OCI-M1 (cell line): ENCODE data around the gene PVALEF.

Experiments used
- DNase-seq: peaks from one replicate; lab custom pipeline; 2025; lab: John Stamatoyannopoulos, UW

PVALEF gene

GRCh38 chr17:81182596-81182995 is 17.3 kb downstream of the PVALEF start:
- DNase-seq: no peak

GRCh38 chr17:81183316-81183715 is 18.0 kb downstream of the PVALEF start:
- no peak for DNase-seq

GRCh38 chr17:81183807-81184206 is 18.5 kb downstream of the PVALEF start:
- no peak for DNase-seq

GRCh38 chr17:81184555-81184954 is 19.2 kb downstream of the PVALEF start:
- no peak for DNase-seq

GRCh38 chr17:81186203-81186602 is 20.9 kb downstream of the PVALEF start:
- no peak for DNase-seq

- no peak for DNase-seq
Observed at GRCh38 chr17:81187120-81187519, 21.8 kb downstream of the PVALEF start.

GRCh38 chr17:81187586-81188490 is 22.5 kb downstream of the PVALEF start:
- DNase-seq: no peak

- no peak for DNase-seq
Observed at GRCh38 chr17:81188491-81188840, 23.2 kb downstream of the PVALEF start.

- DNase-seq: no peak
Observed at GRCh38 chr17:81189016-81189415, 23.7 kb downstream of the PVALEF start.

- DNase-seq: no peak
Observed at GRCh38 chr17:81189670-81190530, 24.6 kb downstream of the PVALEF start.

GRCh38 chr17:81190591-81190990 is 25.3 kb downstream of the PVALEF start:
- no peak for DNase-seq

- DNase-seq: no peak
Observed at GRCh38 chr17:81191116-81191515, 25.8 kb downstream of the PVALEF start.

GRCh38 chr17:81191646-81192045 is 26.3 kb downstream of the PVALEF start:
- no peak for DNase-seq

- no peak for DNase-seq
Observed at GRCh38 chr17:81192386-81193050, 27.2 kb downstream of the PVALEF start.

- no peak for DNase-seq
Observed at GRCh38 chr17:81193051-81193410, 27.7 kb downstream of the PVALEF start.

GRCh38 chr17:81193470-81194224 is 28.3 kb downstream of the PVALEF start:
- no peak for DNase-seq

- DNase-seq: no peak
Observed at GRCh38 chr17:81194225-81194760, 29.0 kb downstream of the PVALEF start.

GRCh38 chr17:81194941-81195901 is 29.9 kb downstream of the PVALEF start:
- DNase-seq: no peak

- DNase-seq: no peak
Observed at GRCh38 chr17:81195941-81196495, 30.7 kb downstream of the PVALEF start.
